Transverse colon (tissue), 4 donors: ENCODE measurements around the gene FTL.

Experiments
- EP300 ChIP-seq: sonication (generic); formaldehyde crosslinking; IDR thresholded peaks from one replicate; pipeline ENCODE4 v1.6.1; 2017; ENCODE audit warnings: antibody characterized with exemption, low read depth
- POLR2A ChIP-seq: fragments of 450-650 bp; IDR thresholded peaks from one replicate; pipeline ENCODE4 v1.6.1; 2016; ENCODE audit warnings: antibody characterized with exemption, mild to moderate bottlenecking, moderate library complexity
- POLR2AphosphoS5 ChIP-seq, 3 donors: sonication (generic); formaldehyde crosslinking; IDR thresholded peaks; one replicate each; pipeline ENCODE4 v1.6.1; 2016; ENCODE audit warnings: antibody characterized with exemption in 3 of 3
- TF ChIP-seq, protein P1 (sequence below), 5 experiments: fragments of 200-600 bp in 3 of 5; fragments of 450-650 bp in 2 of 5; sonication (generic) in 3 of 5; IDR thresholded peaks; 1 replicate in 2 of 5; 2 replicates in 3 of 5; pipeline ENCODE4 v1.5.1; 2016 to 2017; ENCODE audit warnings: antibody characterized with exemption in 5 of 5, inconsistent platforms in 3 of 5, mild to moderate bottlenecking in 2 of 5, moderate library complexity in 1 of 5

DNA sequence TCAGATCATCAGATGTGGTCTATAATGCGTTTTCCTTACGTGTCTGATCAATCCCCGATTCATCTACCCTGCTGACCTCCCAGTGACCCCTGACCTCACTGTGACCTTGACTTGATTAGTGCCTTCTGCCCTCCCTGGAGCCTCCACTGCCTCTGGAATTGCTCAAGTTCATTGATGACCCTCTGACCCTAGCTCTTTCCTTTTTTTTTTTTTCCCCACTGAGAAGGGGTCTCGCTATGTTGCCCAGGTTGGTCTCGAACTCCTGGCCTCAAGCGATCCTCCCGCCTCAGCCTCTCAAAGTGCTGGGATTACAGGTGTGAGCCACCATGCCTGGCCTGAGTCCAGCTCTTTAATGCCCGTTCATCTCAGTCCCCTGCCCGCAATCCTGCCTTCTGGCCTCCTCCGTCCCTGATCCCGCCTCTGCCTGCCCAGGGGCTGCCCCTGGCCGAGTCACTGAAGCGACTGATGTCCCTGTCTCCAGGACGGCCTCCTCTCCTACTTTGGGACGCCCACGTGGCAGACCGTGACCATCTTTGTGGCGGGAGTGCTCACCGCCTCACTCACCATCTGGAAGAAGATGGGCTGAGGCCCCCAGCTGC lies 4.0 kb upstream of the FTL start:
- TF ChIP-seq POLR2AphosphoS5 (IDR thresholded peaks at IDR 0.05) (no peak), POLR2A (no peak), EP300 (no peak)
- TF ChIP-seq, protein P1, sequence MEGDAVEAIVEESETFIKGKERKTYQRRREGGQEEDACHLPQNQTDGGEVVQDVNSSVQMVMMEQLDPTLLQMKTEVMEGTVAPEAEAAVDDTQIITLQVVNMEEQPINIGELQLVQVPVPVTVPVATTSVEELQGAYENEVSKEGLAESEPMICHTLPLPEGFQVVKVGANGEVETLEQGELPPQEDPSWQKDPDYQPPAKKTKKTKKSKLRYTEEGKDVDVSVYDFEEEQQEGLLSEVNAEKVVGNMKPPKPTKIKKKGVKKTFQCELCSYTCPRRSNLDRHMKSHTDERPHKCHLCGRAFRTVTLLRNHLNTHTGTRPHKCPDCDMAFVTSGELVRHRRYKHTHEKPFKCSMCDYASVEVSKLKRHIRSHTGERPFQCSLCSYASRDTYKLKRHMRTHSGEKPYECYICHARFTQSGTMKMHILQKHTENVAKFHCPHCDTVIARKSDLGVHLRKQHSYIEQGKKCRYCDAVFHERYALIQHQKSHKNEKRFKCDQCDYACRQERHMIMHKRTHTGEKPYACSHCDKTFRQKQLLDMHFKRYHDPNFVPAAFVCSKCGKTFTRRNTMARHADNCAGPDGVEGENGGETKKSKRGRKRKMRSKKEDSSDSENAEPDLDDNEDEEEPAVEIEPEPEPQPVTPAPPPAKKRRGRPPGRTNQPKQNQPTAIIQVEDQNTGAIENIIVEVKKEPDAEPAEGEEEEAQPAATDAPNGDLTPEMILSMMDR (IDR thresholded peaks at IDR 0.05) = no peak
